Sciatic nerve (tissue), 2 donors: ENCODE results near the gene COL9A3. TPM values are rescaled to one million over a fixed set of nuclear protein-coding genes. Genes with fewer than 3 reads are reported as not detected.

ENCODE experiments used
- ATAC-seq: fragments of 200-7000 bp; cut with Tn5 transposase; one replicate; pipeline ENCODE4 v1.9.1; 2020; ENCODE audit warnings: mild to moderate bottlenecking, moderate library complexity
- DNase-seq: peaks from one replicate; pipeline ENCODE4 v3.0.0-alpha.2; 2020; ENCODE audit warnings: low spot score
- intact Hi-C: fragments of 100-400 bp; cut with DNase I; formaldehyde crosslinking; loops from one replicate; pipeline ENCODE4 v1.14.2; 2022
- total RNA-seq: library from RNA; stranded (reverse); fragmentation: NEBNext Ultra II Directional; extraction: Animal tissue kit (Norgen Biotek cat#: 25700); gene quantifications from one replicate; pipeline ENCODE4 v1.2.1, GENCODE V29; 2021
- donor health status: DM: no; HTN: no; CAD: no.
- donor health status: DM: no; HTN: no; CAD: no.

Gene COL9A3
- 69.6 TPM for total RNA-seq

DNA sequence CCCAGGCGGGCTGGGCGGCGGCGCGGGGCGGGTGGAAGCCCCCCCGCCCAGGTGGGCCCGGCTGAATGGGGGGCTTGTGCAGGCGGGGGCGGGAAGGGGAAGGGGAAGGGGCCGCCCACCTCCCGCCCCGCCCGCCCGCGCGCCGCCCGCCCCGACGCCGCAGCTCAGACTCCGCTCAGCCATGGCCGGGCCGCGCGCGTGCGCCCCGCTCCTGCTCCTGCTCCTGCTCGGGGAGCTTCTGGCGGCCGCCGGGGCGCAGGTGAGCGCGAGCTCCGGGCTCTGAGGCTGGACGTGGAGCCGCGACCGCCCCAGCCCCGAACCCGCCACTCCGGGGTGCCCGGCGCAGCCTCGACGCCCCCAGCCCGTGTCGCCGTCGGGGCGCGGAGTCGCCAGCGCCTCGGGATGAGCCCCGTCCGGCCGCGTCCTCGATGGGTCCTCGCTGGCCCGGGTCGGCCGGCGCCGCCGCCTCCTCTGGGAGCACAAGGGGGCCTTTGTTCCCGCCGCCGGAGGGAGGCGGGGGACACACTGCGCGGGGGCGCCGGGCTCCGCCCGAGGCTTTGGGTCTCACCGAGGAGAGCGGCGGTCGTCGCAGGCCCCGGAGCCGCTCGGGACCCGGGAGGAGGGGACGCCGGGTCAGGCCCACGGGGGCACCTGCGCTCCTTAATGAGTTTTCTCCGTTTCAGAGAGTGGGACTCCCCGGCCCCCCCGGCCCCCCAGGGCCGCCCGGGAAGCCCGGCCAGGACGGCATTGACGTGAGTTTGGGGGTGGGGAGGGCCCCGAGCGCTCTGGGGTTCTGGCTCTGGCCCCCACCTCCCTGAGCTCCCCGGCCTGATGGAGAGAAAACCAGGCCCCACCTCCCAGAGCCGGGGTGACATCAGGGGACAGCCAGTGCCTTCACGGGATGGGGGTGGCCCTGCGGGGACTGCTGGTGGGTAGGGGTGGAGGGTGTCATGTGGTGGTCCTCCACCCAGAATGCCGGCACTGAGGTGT lies at the start of gene COL9A3:
Gene COL9A3, plus strand, starts transcription at position 167 of the 990 bp plus-strand sequence. Its CDS starts 15 bp downstream, at position 182.
- ATAC-seq (peak; percentile 2), DNase-seq (no peak)
- intact Hi-C loops = no loop called here

GRCh38 chr20:62768234-62768546 lies 48.7 kb upstream of the COL9A3 start:
- intact Hi-C loops = no loop called here
- DNase-seq (no peak), ATAC-seq (no peak)

GRCh38 chr20:62768551-62769287 lies 48.1 kb upstream of the COL9A3 start:
- ATAC-seq (no peak), DNase-seq (no peak)
- intact Hi-C loops = no loop called here

- no peak for ATAC-seq
- intact Hi-C loops = no loop called here
- no peak for DNase-seq
Observed at GRCh38 chr20:62769346-62770071, 47.3 kb upstream of the COL9A3 start.

DNA sequence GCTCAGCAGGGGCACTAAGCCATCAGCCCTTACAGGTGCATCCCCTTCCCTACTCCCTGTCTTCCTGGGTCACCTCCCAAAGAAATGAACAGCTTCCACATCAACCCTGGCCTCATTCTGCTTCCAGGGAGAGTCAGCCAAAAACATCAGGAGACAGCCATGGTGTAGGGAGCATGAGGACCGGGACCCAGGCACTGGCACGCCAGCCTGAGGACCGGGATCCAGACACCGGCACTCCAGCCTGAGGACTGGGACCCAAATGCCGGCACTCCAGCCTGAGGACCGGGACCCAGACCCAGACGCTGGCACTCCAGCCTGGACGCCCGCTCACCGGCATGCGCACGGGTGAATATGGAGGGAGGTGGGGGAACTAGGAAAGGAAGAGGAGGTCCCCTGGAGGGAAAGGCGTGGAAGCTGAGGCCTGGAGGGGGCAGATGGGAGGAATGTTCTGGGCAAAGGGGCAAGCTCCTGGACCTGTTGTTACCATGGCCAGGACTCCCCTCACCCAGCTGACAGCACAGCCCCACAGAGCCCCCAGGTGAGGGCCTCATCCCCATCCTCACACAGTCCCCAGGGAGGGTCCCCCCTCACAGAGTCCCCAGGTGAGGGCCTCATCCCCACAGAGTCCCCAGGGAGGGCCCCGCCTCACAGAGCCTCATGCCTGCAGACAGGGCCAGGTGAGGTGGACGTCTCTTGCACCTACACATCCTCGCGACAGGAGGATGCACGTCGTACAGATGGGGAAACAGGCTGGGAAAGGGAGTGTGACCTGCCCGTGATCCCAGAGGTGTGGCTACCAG lies 46.5 kb upstream of the COL9A3 start:
- intact Hi-C loops = no loop called here
- DNase-seq (no peak), ATAC-seq (no peak)

DNA sequence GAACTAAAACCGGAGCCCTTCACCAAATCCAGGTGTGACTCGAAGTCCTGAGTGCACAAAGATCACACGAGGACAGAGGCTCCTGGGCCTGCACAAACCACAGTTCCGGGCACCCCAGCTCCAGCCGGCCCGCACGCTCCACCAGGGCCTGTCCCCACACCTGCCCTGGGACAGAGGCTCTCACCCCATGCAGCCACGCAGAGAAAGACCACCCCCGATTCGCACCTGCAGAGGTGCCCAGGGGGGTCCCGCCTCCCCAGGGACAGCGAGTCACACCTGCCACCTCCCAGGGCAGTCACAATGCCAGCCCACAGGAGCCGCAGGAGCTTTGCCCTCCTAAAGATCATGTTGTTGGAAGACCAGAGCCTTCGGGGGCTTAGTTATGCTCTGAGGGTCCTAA lies 45.9 kb upstream of the COL9A3 start:
- DNase-seq (no peak), ATAC-seq (no peak)
- intact Hi-C loops = no loop called here

DNA sequence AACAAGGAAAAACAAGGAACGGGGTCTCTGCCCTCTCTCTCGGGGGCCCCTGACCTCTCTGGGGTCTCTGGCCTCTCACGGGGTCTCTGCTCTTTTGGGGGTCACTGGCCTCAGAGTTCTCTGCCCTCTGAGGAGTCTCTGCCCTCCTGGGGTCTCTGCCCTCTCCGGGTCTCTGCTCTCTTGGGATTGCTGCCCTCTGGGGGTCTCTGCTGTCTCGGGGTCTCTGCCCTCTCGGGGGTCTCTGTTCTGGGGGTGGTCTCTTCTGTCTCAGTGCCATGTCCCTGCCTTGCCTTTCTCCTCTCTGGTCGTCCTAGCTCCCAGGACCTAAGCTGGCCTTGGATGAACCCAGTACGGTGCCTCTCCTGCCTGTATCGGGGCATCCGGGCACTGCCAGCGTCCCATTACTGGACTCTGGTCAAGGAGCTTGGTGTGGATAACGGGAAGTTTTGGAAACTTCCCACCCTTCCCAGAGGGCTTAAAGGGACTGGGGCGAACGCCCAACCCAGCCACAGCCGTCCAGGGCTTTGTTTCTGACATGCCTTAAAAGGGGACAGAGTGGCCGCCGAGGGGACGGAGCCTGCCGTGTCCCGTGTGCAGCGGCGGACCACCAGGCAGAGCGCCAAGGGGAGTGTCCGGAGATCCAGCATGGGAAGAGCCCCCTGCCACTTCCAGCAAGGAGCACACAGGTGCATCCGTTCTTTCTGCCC lies 45.3 kb upstream of the COL9A3 start:
- intact Hi-C loops = no loop called here
- no peak for DNase-seq
- no peak for ATAC-seq

DNA sequence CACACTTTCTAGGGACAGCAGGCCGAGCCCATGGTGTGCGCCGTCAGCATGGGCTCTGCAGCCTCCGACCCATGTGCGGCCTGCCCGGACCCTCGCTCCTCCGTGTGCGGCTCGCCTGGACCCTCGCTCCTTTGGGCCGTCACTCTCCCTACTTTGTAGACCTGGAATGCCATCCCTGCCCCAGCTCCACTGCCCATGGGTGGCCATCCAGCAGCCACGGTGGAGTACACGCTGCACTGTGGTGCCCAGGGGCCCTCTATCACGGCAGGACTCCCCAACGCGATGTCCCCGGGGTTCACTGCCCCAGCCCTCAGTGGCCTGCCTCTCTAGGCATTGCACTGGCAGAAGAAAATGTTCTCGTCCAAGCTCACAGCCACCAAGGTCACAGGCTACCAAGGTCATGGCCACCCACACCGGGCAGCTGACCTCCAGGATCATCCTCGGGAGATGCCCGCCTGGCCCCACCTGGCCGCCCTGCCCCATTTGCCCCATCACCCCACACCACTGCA lies 44.7 kb upstream of the COL9A3 start:
- intact Hi-C loops = no loop called here
- DNase-seq (no peak), ATAC-seq (no peak)

DNA sequence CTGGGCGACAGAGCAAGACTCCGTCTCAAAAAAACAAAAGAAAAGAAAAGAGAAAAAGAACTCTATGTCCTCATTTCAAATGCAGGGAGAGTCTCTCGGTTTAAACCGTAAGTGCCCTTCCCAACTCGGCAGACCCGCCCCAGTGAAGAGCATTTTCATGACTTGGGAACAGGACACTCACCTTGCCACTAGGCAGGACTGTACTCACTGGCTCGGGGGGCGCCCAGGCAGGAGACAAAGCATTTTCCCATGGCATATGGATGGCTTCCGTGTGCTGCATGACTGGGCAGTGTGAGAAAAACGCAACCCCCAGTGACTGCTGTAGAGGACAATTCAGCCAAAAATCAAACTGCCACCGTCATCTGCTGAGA lies 44.2 kb upstream of the COL9A3 start:
- ATAC-seq (no peak), DNase-seq (no peak)
- intact Hi-C loops = no loop called here

GRCh38 chr20:62772990-62773844 lies 43.6 kb upstream of the COL9A3 start:
- ATAC-seq (peak; percentile 14), DNase-seq (no peak)
- intact Hi-C loops = no loop called here

- DNase-seq (no peak), ATAC-seq (no peak)
- intact Hi-C loops = no loop called here
Observed at GRCh38 chr20:62773845-62774714, 42.8 kb upstream of the COL9A3 start.

DNA sequence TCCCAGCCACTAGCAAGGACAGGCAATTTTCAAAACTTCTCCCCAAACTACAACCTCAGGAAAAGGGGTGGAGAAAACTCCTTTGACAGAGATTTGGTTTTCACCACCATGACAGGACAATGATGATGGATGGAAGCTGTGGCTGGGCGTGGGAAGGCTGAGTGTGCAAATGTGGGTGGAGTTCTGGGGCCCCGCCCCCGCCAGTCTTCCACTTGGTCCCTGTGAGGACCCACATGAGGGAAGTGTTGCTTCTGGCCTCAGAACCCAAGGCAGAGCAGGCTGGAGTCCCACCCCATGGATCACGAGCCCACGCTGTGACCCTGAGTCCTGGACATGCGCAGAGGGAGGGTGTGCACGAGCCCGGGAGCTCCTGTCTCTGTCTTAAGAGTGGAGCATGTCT lies 42.1 kb upstream of the COL9A3 start:
- intact Hi-C loops = no loop called here

GRCh38 chr20:62775206-62775605 lies 41.6 kb upstream of the COL9A3 start:
- DNase-seq = no peak
- ATAC-seq = no peak
- intact Hi-C loops = no loop called here

More for the DNA sequence above, 42.1 kb upstream of the COL9A3 start:
- ATAC-seq (no peak), DNase-seq (no peak)

DNA sequence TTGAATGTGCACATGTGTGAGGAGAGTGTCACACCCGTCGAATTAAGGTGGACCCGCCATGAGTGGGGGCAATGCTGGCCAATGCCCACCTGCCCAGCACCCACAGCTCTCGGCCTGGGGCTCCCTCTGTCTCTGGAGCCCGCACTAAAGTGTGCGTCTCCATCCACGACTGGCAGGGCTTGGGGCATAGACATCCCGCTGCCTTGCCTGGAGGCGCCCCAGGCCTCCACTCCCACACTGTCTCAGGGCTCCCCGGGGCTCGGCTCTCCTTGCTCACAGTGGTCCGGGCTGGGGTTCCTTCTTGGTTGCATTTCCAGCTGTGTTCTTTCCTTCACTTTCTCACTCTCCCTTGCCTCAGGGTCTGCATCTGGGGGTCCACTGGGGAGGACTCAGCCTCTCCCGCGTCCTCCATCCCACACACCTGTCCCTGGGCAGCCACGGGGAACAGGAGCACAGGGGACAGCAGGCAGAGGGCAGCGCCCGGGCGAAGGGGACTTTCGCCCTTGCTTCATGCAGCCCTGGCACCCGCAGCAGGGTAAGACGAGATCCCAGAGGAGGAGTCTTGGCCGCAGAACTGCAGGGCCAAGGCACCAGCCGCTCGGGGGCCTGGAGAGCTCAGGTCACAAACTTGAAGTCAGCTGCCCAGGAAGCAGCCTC lies 40.7 kb upstream of the COL9A3 start:
- intact Hi-C loops = no loop called here
- ATAC-seq (no peak), DNase-seq (no peak)

DNA sequence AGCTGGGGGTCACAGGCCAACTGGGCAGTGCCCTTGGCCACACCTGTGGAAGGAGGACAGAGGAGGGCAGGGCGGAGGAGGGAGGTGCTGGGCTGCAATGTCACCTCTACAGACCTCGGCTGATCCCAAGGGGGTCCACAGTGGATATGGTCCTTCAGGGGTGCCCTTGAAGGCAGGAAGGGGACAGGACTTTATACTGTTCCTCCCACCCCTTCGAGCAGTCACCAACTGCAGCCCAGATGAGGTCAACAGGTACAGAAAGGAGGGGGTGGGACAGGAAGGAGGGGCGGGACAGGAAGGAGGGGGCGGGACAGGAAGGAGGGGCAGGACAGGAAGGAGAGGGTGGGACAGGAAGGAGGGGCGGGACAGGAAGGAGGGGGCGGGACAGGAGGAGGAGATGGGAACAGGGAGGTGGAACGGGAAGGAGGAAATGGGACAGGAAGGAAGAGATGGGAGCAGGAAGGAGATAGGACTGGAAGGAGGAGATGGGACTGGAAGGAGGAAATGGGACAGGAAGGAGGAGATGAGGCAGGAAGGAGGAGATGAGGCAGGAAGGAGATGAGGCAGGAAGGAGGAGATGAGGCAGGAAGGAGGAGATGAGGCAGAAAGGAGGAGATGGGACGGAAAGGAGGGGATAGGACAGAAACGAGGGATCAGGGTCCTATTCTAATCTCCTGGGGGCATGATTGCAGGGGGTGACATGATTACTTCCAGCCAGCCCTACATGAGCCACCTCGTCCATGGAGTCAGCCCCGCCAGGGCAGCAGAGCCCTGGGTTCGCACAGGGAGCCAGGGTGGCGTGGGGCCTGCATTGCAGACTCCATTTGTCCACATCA lies 39.9 kb upstream of the COL9A3 start:
- ATAC-seq = no peak
- no peak for DNase-seq
- intact Hi-C loops = no loop called here
